ENCODE results near the gene SAMSN1.
"Not testable (repeated sequence)": the region's sequence is repeated elsewhere in the genome, so short reads cannot be mapped to it uniquely, and the experiment has no call there.

SAMSN1 gene

GRCh38 chr21:14526199-14526598 is 19.9 kb downstream of the SAMSN1 start:
- H3K9ac ChIP-seq (ENCODE audit: low read depth, low read length), result no peak overlapping the region
- H3K9me3 ChIP-seq (ENCODE audit: insufficient read depth, low read depth, low read length), result no peaks in the 10 kb centered on the region
- H3K27me3 ChIP-seq (ENCODE audit: insufficient read depth, low read length), result no peaks in the 10 kb centered on the region
- H3K4me3 ChIP-seq (ENCODE audit: low read length), result no peak overlapping the region
- no peak overlapping the region for H3K27ac ChIP-seq (ENCODE audit: low read length)
- no peaks in the 10 kb centered on the region for H3K36me3 ChIP-seq (ENCODE audit: insufficient read depth, low read depth, low read length)
- no peaks in the 10 kb centered on the region for H3K4me1 ChIP-seq (ENCODE audit: insufficient read depth, low read length)

DNA sequence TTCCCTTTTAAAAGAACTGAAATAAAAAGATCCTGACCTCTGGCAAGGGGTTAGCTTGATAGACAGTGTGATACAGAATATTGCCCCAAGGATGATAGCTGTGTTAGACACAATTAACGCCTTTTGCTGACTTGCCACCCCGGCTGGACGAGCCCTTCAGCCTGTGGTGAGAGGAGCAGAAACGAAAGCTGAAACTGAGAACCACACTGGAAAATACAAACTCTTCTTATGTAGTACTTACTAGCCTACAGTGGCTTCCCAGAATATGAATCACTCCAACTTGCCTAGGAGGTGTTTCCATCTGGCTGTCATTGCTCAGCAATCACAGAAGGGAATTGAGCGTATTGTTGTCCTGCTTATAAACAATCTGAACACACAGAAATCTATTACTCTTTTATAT is 22.9 kb downstream of the SAMSN1 start:
- Histone ChIP-seq H3K27me3 (ENCODE audit: insufficient read depth, low read length) (no peaks in the 10 kb centered on the region), H3K4me1 (ENCODE audit: insufficient read depth, low read length) (no peaks in the 10 kb centered on the region), H3K27ac (ENCODE audit: low read length) (no peak overlapping the region), H3K9me3 (ENCODE audit: insufficient read depth, low read depth, low read length) (no peaks in the 10 kb centered on the region), H3K9ac (ENCODE audit: low read depth, low read length) (no peak overlapping the region), H3K4me3 (ENCODE audit: low read length) (no peak overlapping the region), H3K36me3 (ENCODE audit: insufficient read depth, low read depth, low read length) (no peaks in the 10 kb centered on the region)

DNA sequence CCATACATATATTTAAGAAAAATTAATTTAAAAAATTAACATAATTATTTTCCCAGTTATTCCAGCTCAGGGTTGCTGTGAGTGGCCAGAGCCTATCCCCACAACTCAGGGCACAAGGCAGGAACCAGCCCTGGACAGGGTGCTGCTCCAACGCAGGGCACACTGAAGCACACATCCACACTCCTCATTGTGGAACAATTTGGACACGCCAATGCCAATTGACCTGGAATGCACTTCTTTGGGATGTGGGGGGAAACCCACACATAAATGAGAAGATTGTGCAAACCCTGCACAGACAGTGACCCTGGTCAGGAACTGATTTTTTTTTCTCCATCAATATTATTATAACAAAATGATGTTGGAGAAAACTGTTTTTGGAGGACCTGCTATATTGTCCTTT is 23.4 kb downstream of the SAMSN1 start:
- Histone ChIP-seq H3K9me3 (ENCODE audit: insufficient read depth, low read depth, low read length) (no peaks in the 10 kb centered on the region), H3K9ac (ENCODE audit: low read depth, low read length) (no peak overlapping the region), H3K27ac (ENCODE audit: low read length) (no peak overlapping the region), H3K36me3 (ENCODE audit: insufficient read depth, low read depth, low read length) (no peaks in the 10 kb centered on the region), H3K4me1 (ENCODE audit: insufficient read depth, low read length) (no peaks in the 10 kb centered on the region), H3K27me3 (ENCODE audit: insufficient read depth, low read length) (no peaks in the 10 kb centered on the region), H3K4me3 (ENCODE audit: low read length) (no peak overlapping the region)

- no peaks in the 10 kb centered on the region for H3K4me1 ChIP-seq (ENCODE audit: insufficient read depth, low read length)
- no peaks in the 10 kb centered on the region for H3K9me3 ChIP-seq (ENCODE audit: insufficient read depth, low read depth, low read length)
- no peaks in the 10 kb centered on the region for H3K27me3 ChIP-seq (ENCODE audit: insufficient read depth, low read length)
- H3K27ac ChIP-seq (ENCODE audit: low read length), result no peak overlapping the region
- H3K36me3 ChIP-seq (ENCODE audit: insufficient read depth, low read depth, low read length), result no peaks in the 10 kb centered on the region
- H3K9ac ChIP-seq (ENCODE audit: low read depth, low read length), result no peak overlapping the region
- no peak overlapping the region for H3K4me3 ChIP-seq (ENCODE audit: low read length)
Measured at GRCh38 chr21:14520535-14520934, 25.6 kb downstream of the SAMSN1 start.

- Histone ChIP-seq H3K9me3 (ENCODE audit: insufficient read depth, low read depth, low read length) (no peaks in the 10 kb centered on the region), H3K27me3 (ENCODE audit: insufficient read depth, low read length) (no peaks in the 10 kb centered on the region), H3K4me3 (ENCODE audit: low read length) (no peak overlapping the region), H3K9ac (ENCODE audit: low read depth, low read length) (no peak overlapping the region), H3K4me1 (ENCODE audit: insufficient read depth, low read length) (no peaks in the 10 kb centered on the region), H3K27ac (ENCODE audit: low read length) (no peak overlapping the region), H3K36me3 (ENCODE audit: insufficient read depth, low read depth, low read length) (no peaks in the 10 kb centered on the region)
Measured at GRCh38 chr21:14519000-14519399, 27.1 kb downstream of the SAMSN1 start.

GRCh38 chr21:14513804-14514203 is 32.3 kb downstream of the SAMSN1 start:
- Histone ChIP-seq H3K27me3 (ENCODE audit: insufficient read depth, low read length) (no peaks in the 10 kb centered on the region), H3K27ac (ENCODE audit: low read length) (no peak overlapping the region), H3K36me3 (ENCODE audit: insufficient read depth, low read depth, low read length) (no peaks in the 10 kb centered on the region), H3K4me1 (ENCODE audit: insufficient read depth, low read length) (no peaks in the 10 kb centered on the region), H3K9ac (ENCODE audit: low read depth, low read length) (no peak overlapping the region), H3K9me3 (ENCODE audit: insufficient read depth, low read depth, low read length) (no peaks in the 10 kb centered on the region), H3K4me3 (ENCODE audit: low read length) (no peak overlapping the region)

- not testable (repeated sequence) for H3K36me3 ChIP-seq (ENCODE audit: insufficient read depth, low read depth, low read length); H3K27me3 ChIP-seq (ENCODE audit: insufficient read depth, low read length); H3K4me1 ChIP-seq (ENCODE audit: insufficient read depth, low read length); H3K27ac ChIP-seq (ENCODE audit: low read length); H3K4me3 ChIP-seq (ENCODE audit: low read length); H3K9ac ChIP-seq (ENCODE audit: low read depth, low read length); H3K9me3 ChIP-seq (ENCODE audit: insufficient read depth, low read depth, low read length)
Measured at GRCh38 chr21:14506859-14507457, 39.2 kb downstream of the SAMSN1 start.

DNA sequence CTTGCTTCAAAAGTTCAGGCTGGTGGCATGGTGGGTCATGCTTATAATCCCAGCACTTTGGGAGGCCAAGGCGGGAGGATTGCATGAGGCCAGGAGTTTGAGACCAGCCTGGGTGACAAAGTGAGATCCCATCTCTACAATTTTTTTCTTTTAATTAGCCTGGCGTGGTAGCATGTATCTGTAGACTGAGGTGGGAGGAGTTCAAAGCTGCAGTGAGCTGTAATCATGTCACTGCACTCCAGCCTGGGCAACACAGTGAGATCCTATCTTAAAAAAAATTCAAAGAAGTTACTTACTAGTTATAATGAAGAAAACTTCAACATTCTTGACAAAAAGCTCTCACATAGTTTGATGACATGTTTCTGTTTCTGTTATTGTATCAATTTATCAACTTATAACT is 45.2 kb downstream of the SAMSN1 start:
- Histone ChIP-seq H3K4me1 (ENCODE audit: insufficient read depth, low read length) (peaks cover 8% of the 10 kb centered on the region; the same call in 1 of the 2 replicates), H3K4me3 (ENCODE audit: low read length) (no peak overlapping the region), H3K27me3 (ENCODE audit: insufficient read depth, low read length) (no peaks in the 10 kb centered on the region), H3K36me3 (ENCODE audit: insufficient read depth, low read depth, low read length) (no peaks in the 10 kb centered on the region), H3K9me3 (ENCODE audit: insufficient read depth, low read depth, low read length) (no peaks in the 10 kb centered on the region), H3K27ac (ENCODE audit: low read length) (no peak overlapping the region), H3K9ac (ENCODE audit: low read depth, low read length) (no peak overlapping the region)

DNA sequence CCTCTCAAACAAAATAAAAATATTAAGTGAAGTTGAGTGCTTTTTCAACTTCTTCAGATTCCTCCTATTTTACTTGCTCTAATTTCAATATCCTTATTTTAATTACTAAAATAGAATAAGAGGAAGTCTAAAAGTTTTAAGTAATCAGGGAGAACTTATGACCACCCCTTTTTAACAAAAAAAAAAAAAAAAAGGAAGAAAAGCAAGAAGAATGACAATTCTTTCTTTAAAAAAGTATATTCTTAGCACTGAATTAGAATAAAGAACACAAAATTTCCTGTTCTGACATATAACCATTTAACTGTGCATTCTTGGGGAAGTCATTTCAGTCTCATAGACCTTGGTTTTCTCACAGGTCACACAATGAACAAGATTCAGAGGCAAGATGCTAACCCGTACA is 46.8 kb downstream of the SAMSN1 start:
- Histone ChIP-seq H3K27ac (ENCODE audit: low read length) (no peak overlapping the region), H3K27me3 (ENCODE audit: insufficient read depth, low read length) (no peaks in the 10 kb centered on the region), H3K9ac (ENCODE audit: low read depth, low read length) (no peak overlapping the region), H3K36me3 (ENCODE audit: insufficient read depth, low read depth, low read length) (no peaks in the 10 kb centered on the region), H3K9me3 (ENCODE audit: insufficient read depth, low read depth, low read length) (no peaks in the 10 kb centered on the region), H3K4me1 (ENCODE audit: insufficient read depth, low read length) (peaks cover 8% of the 10 kb centered on the region; the same call in 1 of the 2 replicates), H3K4me3 (ENCODE audit: low read length) (no peak overlapping the region)

GRCh38 chr21:14497825-14498224 is 48.3 kb downstream of the SAMSN1 start:
- Histone ChIP-seq H3K27ac (ENCODE audit: low read length) (no peak overlapping the region), H3K9ac (ENCODE audit: low read depth, low read length) (no peak overlapping the region), H3K36me3 (ENCODE audit: insufficient read depth, low read depth, low read length) (no peaks in the 10 kb centered on the region), H3K4me3 (ENCODE audit: low read length) (no peak overlapping the region), H3K9me3 (ENCODE audit: insufficient read depth, low read depth, low read length) (no peaks in the 10 kb centered on the region), H3K4me1 (ENCODE audit: insufficient read depth, low read length) (peaks cover 8% of the 10 kb centered on the region; the same call in 1 of the 2 replicates), H3K27me3 (ENCODE audit: insufficient read depth, low read length) (no peaks in the 10 kb centered on the region)

GRCh38 chr21:14495075-14495474 is 51.0 kb downstream of the SAMSN1 start:
- H3K27me3 ChIP-seq (ENCODE audit: insufficient read depth, low read length), result no peaks in the 10 kb centered on the region
- no peak overlapping the region for H3K27ac ChIP-seq (ENCODE audit: low read length)
- H3K9me3 ChIP-seq (ENCODE audit: insufficient read depth, low read depth, low read length), result no peaks in the 10 kb centered on the region
- H3K4me3 ChIP-seq (ENCODE audit: low read length), result no peak overlapping the region
- H3K36me3 ChIP-seq (ENCODE audit: insufficient read depth, low read depth, low read length), result no peaks in the 10 kb centered on the region
- H3K9ac ChIP-seq (ENCODE audit: low read depth, low read length), result no peak overlapping the region
- peaks cover 2% of the 10 kb centered on the region; the same call in 1 of the 2 replicates for H3K4me1 ChIP-seq (ENCODE audit: insufficient read depth, low read length)

DNA sequence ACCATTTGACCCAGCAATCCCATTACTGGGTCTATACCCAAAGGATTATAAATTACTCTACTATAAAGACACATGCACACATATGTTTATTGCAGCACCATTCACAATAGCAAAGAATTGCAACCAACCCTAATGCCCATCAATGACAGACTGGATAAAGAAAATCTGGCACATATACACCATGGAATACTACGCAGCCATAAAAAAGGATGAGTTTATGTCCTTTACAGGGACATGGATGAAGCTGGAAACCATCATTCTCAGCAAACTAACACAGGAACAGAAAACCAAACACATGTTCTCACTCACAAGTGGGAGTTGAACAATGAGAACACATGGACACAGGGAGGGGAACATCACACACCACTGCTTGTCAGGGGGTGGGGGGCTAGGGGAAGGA is 51.9 kb downstream of the SAMSN1 start:
- not testable (repeated sequence) for H3K36me3 ChIP-seq (ENCODE audit: insufficient read depth, low read depth, low read length); H3K27me3 ChIP-seq (ENCODE audit: insufficient read depth, low read length); H3K9ac ChIP-seq (ENCODE audit: low read depth, low read length); H3K4me1 ChIP-seq (ENCODE audit: insufficient read depth, low read length); H3K9me3 ChIP-seq (ENCODE audit: insufficient read depth, low read depth, low read length); H3K4me3 ChIP-seq (ENCODE audit: low read length); H3K27ac ChIP-seq (ENCODE audit: low read length)
